GM23338 (cell line): ENCODE data around the gene NPC1L1. TPM values are rescaled to one million over a fixed set of nuclear protein-coding genes. Genes with fewer than 3 reads are reported as not detected.

Source experiments
- ATAC-seq: fragments of 200-7000 bp; cut with Tn5 transposase; 3 replicates; pipeline ENCODE4 v1.9.1; 2020
- DNase-seq: peaks from one replicate; pipeline ENCODE4 v3.0.0-alpha.2; 2015; ENCODE audit warnings: low spot score
- H2AFZ ChIP-seq: fragments of 200-600 bp; sonication (generic); 2 replicates; pipeline ENCODE4 v1.8.0; 2016; ENCODE audit warnings: antibody characterized with exemption, mild to moderate bottlenecking, moderate library complexity
- H3F3A ChIP-seq: fragments of 200-600 bp; sonication (generic); replicated peaks from 2 replicates; pipeline ENCODE4 v1.8.0; 2017; ENCODE audit warnings: antibody characterized with exemption, mixed run types, low read depth
- H3K27ac ChIP-seq: fragments of 200-600 bp; sonication (generic); 2 replicates; pipeline ENCODE4 v1.6.1; 2016; ENCODE audit warnings: low read depth
- H3K27me3 ChIP-seq: fragments of 200-600 bp; sonication (generic); 2 replicates; pipeline ENCODE4 v1.8.0; 2016; ENCODE audit warnings: mild to moderate bottlenecking, mixed run types, moderate library complexity; ENCODE audit not compliant: insufficient read depth
- H3K36me3 ChIP-seq: fragments of 200-600 bp; sonication (generic); 2 replicates; pipeline ENCODE4 v1.8.0; 2016; ENCODE audit warnings: mild to moderate bottlenecking; ENCODE audit not compliant: insufficient read depth
- H3K4me1 ChIP-seq: fragments of 200-600 bp; sonication (generic); 2 replicates; pipeline ENCODE4 v1.8.0; 2016; ENCODE audit warnings: mild to moderate bottlenecking, moderate library complexity; ENCODE audit not compliant: insufficient read depth
- H3K4me2 ChIP-seq: fragments of 200-600 bp; sonication (generic); 2 replicates; pipeline ENCODE4 v1.7.1; 2017; ENCODE audit warnings: mixed run types
- H3K4me3 ChIP-seq: fragments of 200-600 bp; sonication (generic); 2 replicates; pipeline ENCODE4 v1.6.1; 2016; ENCODE audit warnings: mixed run types
- H3K79me2 ChIP-seq: fragments of 200-600 bp; sonication (generic); replicated peaks from 2 replicates; pipeline ENCODE4 v1.8.0; 2017; ENCODE audit warnings: mild to moderate bottlenecking; ENCODE audit not compliant: insufficient read depth
- H3K9me2 ChIP-seq: fragments of 200-600 bp; sonication (generic); 2 replicates; pipeline ENCODE4 v1.8.0; 2017; ENCODE audit not compliant: insufficient read depth
- H4K20me1 ChIP-seq: fragments of 200-600 bp; sonication (generic); replicated peaks from 2 replicates; pipeline ENCODE4 v1.8.0; 2017; ENCODE audit warnings: mild to moderate bottlenecking; ENCODE audit not compliant: insufficient read depth
- H3K27ac Mint-ChIP-seq: 2 replicates; pipeline ENCODE4 v1.8.0; 2020; ENCODE audit warnings: inconsistent platforms, mild to moderate bottlenecking, moderate library complexity, mixed read lengths
- H3K27me3 Mint-ChIP-seq: 3 replicates; pipeline ENCODE4 v1.8.0; 2022; ENCODE audit warnings: low read depth, mild to moderate bottlenecking, moderate library complexity, mixed read lengths, inconsistent platforms; ENCODE audit not compliant: insufficient read depth, poor library complexity
- H3K36me3 Mint-ChIP-seq: 3 replicates; pipeline ENCODE4 v1.8.0; 2021; ENCODE audit warnings: low read depth, mild to moderate bottlenecking, inconsistent platforms, moderate library complexity, mixed read lengths
- H3K4me1 Mint-ChIP-seq: 3 replicates; pipeline ENCODE4 v1.8.0; 2020; ENCODE audit warnings: mild to moderate bottlenecking, inconsistent platforms, mixed read lengths
- H3K4me3 Mint-ChIP-seq: 3 replicates; pipeline ENCODE4 v1.8.0; 2021; ENCODE audit warnings: moderate library complexity, mild to moderate bottlenecking, inconsistent platforms, mixed read lengths
- H3K9me3 Mint-ChIP-seq: 3 replicates; pipeline ENCODE4 v1.8.0; 2020; ENCODE audit warnings: moderate library complexity, mild to moderate bottlenecking, inconsistent platforms, mixed read lengths
- CREB1 ChIP-seq: fragments of 250-450 bp; sonication (Bioruptor Pico); IDR thresholded peaks from 2 replicates; pipeline ENCODE4 v1.5.0; 2020; ENCODE audit warnings: low read depth, mild to moderate bottlenecking, moderate library complexity
- CTCF ChIP-seq, 2 experiments: fragments of 200-600 bp in 1 of 2; sonication (generic) in 1 of 2; conservative IDR thresholded peaks; 2 replicates each; pipeline versions ENCODE4 v1.5.1 to v1.6.1; 2016 to 2017; ENCODE audit warnings: antibody characterized with exemption in 2 of 2, low read depth in 2 of 2, mild to moderate bottlenecking in 2 of 2, moderate library complexity in 1 of 2
- ETS1 ChIP-seq: IDR thresholded peaks from 2 replicates; pipeline ENCODE4 v1.6.1; 2016; ENCODE audit warnings: antibody characterized with exemption
- EZH2 ChIP-seq: fragments of 200-600 bp; sonication (generic); IDR thresholded peaks from one replicate; pipeline ENCODE4 v1.8.0; 2017; ENCODE audit warnings: antibody characterized with exemption, mild to moderate bottlenecking, low read depth; ENCODE audit not compliant: unreplicated experiment
- EZH2phosphoT487 ChIP-seq: fragments of 200-600 bp; sonication (generic); IDR thresholded peaks from one replicate; pipeline ENCODE4 v1.8.1; 2018; ENCODE audit warnings: antibody characterized with exemption; ENCODE audit not compliant: unreplicated experiment
- JUNB ChIP-seq: IDR thresholded peaks from one replicate; pipeline ENCODE4 v1.6.1; 2016; ENCODE audit warnings: antibody characterized with exemption; ENCODE audit not compliant: unreplicated experiment
- NANOG ChIP-seq: IDR thresholded peaks from 2 replicates; pipeline ENCODE4 v1.6.1; 2016; ENCODE audit warnings: antibody characterized with exemption, borderline replicate concordance
- POLR2AphosphoS5 ChIP-seq: IDR thresholded peaks from 2 replicates; pipeline ENCODE4 v1.6.1; 2016; ENCODE audit warnings: antibody characterized with exemption, low read depth
- REST ChIP-seq: IDR thresholded peaks from one replicate; pipeline ENCODE4 v1.6.1; 2018; ENCODE audit warnings: antibody characterized with exemption; ENCODE audit not compliant: unreplicated experiment
- STAT1 ChIP-seq: IDR thresholded peaks from one replicate; pipeline ENCODE4 v1.6.1; 2016; ENCODE audit warnings: antibody characterized with exemption; ENCODE audit not compliant: unreplicated experiment
- ZNF114 ChIP-seq: fragments of 250-450 bp; sonication (Bioruptor Pico); IDR thresholded peaks from 2 replicates; pipeline ENCODE4 v1.5.0; 2020; ENCODE audit warnings: mild to moderate bottlenecking, moderate library complexity
- ZNF331 ChIP-seq: fragments of 250-450 bp; sonication (Bioruptor Pico); IDR thresholded peaks from 2 replicates; pipeline ENCODE4 v1.5.0; 2020; ENCODE audit warnings: low read depth, mild to moderate bottlenecking, moderate library complexity
- ZNF462 ChIP-seq: fragments of 250-450 bp; sonication (Bioruptor Pico); IDR thresholded peaks from 2 replicates; pipeline ENCODE4 v1.5.0; 2020; ENCODE audit warnings: mild to moderate bottlenecking, moderate library complexity
- polyA plus RNA-seq: library from polyadenylated mRNA; unstranded; fragments of >200 nt; fragmentation: Nextera tagmentation; extraction: Ambion mirVana; gene quantifications from 2 replicates; pipeline ENCODE4 v1.2.1, GENCODE V29; 2016
- total RNA-seq: library from RNA; depleted of rRNA; stranded (reverse); fragments of >200 nt; shearing (Covaris generic); gene quantifications from 2 replicates; pipeline ENCODE4 v1.2.3, GENCODE V29; 2014

Gene NPC1L1
- total and polyA plus RNA-seq, 2 experiments from 2014 or later, result 0.03 TPM; not detected in 1

GRCh38 chr7:44511236-44511635 is 29.9 kb downstream of the NPC1L1 start:
- Histone ChIP-seq H3K4me2 (no peak overlapping the region), H3K9me2 (no peaks in the 10 kb centered on the region), H3F3A (no peaks in the 10 kb centered on the region), H3K36me3 (no peaks in the 10 kb centered on the region), H2AFZ (no peak overlapping the region), H4K20me1 (no peaks in the 10 kb centered on the region), H3K4me1 (no peaks in the 10 kb centered on the region), H3K79me2 (no peaks in the 10 kb centered on the region), H3K27ac (no peak overlapping the region), H3K27me3 (no peaks in the 10 kb centered on the region), H3K4me3 (no peak overlapping the region)
- Mint-ChIP-seq H3K4me1 (no peaks in the 10 kb centered on the region), H3K9me3 (peaks cover 34% of the 10 kb centered on the region), H3K36me3 (peaks cover 4% of the 10 kb centered on the region; the same call in 1 of the 3 replicates), H3K4me3 (no peak overlapping the region), H3K27ac (no peak overlapping the region), H3K27me3 (peaks cover 1% of the 10 kb centered on the region)
- ATAC-seq, result no peak
- TF ChIP-seq ETS1 (no peak), POLR2AphosphoS5 (no peak), CREB1 (no peak), EZH2 (no peak), ZNF331 (CRISPR knock-in tag) (no peak), REST (no peak), NANOG (no peak), JUNB (no peak), ZNF462 (no peak), STAT1 (no peak), ZNF114 (no peak), CTCF (conservative IDR thresholded peaks at IDR 0.05; ENCODE audit: low read depth in 2 of 2) (no peak), EZH2phosphoT487 (no peak)
- no peak for DNase-seq
